AML-193 (cell line): ENCODE data around the gene PLEKHN1.

ENCODE experiments used
- DNase-seq, 2 experiments: peaks; one replicate each; lab custom pipeline; 2025; lab: John Stamatoyannopoulos, UW

The PLEKHN1 gene

DNA sequence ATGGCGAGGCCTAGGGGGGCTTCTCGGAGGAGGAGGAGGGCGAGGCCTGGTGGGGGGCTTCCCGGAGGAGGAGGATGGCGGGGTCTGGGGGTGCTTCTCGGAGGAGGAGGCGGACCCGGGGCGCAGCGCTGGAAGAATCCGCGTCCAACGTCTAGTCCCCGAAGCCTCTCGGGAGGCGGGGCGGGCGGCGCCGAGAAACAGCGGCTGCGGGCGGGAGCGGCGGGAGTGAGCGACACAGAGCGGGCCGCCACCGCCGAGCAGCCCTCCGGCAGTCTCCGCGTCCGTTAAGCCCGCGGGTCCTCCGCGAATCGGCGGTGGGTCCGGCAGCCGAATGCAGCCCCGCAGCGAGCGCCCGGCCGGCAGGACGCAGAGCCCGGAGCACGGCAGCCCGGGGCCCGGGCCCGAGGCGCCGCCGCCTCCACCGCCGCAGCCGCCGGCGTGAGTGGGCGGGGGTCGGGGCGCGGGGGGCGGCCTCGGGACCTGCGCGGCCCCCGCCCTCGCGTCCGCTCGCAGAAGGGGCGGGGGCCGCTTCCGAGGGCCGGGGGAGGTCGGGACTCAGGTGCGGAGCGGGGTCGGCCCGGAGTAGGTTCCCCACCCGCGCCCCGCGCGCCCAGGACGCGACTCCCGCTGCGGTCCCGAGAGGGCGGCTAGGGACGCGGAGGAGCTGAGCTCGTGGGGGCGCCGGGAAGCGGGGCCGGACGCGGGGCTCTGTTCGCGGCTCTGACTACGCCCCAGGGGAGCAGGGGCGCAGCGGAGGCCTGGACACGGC is 5.7 kb upstream of the PLEKHN1 start, which contains the start of gene KLHL17:
TSS of gene KLHL17 (plus strand) at position 222 of the 769 bp plus-strand sequence. CDS start at position 332, 110 bp downstream.
- peak; percentile 35 to 42 for DNase-seq

DNA sequence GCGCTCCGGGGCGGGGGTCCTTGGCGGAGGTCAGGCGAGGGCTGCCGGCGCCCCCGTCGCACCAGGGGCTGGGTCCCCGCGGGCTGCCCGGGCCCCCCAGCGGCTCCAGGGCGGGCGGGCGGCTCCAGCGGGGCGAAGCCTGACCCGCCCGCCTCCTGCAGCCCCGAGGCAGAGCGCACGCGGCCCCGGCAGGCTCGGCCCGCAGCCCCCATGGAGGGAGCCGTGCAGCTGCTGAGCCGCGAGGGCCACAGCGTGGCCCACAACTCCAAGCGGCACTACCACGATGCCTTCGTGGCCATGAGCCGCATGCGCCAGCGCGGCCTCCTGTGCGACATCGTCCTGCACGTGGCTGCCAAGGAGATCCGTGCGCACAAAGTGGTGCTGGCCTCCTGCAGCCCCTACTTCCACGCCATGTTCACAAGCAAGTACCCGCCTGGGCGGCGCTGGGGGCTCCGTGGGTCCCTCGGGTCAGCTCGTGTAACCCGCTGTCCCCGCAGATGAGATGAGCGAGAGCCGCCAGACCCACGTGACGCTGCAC is 5.1 kb upstream of the PLEKHN1 start:
- no peak for DNase-seq

DNA sequence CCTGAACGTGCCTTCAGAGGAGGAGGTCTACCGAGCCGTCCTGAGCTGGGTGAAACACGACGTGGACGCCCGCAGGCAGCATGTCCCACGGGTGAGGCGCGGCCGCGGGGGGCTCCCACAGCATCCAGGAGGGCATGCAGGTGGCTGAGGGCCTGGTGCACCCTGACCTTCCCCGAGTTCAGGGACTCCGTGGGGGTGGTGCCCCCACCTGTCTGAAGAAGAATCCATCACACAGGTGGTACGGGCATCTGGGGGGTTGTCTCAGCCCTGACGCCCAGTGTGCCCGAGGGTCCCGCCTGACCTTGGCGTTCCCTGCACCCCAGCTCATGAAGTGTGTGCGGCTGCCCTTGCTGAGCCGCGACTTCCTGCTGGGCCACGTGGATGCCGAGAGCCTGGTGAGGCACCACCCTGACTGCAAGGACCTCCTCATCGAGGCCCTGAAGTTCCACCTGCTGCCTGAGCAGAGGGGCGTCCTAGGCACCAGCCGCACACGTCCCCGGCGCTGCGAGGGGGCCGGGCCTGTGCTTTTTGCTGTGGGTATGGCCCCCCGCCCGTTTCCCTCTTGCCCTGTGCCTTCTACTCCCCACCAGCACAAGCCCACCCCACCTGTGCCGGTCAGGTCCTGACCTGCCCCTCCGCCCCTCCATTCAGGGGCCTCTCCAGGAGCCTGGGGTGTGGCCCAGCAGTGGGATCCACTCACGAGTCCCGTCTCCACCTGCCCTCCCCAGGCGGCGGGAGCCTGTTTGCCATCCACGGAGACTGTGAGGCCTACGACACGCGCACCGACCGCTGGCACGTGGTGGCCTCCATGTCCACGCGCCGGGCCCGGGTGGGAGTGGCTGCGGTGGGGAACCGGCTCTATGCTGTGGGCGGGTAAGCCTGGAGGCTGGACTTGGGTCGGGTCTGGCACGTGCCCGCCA is 3.6 kb upstream of the PLEKHN1 start:
- DNase-seq, result no peak

DNA sequence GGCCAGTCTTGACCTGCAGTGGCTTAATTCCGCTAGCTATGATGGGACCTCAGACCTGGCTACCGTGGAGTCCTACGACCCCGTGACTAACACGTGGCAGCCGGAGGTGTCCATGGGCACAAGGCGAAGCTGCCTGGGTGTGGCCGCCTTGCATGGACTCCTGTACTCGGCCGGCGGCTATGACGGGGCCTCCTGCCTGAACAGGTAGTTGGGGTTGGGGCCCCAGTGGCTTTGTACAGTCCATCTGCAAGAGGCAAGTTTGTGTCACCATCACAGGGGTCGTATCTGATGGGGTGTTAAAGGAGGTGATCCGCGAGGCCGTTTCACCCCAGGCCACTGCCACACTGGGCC is 3.0 kb upstream of the PLEKHN1 start:
- no peak for DNase-seq

DNA sequence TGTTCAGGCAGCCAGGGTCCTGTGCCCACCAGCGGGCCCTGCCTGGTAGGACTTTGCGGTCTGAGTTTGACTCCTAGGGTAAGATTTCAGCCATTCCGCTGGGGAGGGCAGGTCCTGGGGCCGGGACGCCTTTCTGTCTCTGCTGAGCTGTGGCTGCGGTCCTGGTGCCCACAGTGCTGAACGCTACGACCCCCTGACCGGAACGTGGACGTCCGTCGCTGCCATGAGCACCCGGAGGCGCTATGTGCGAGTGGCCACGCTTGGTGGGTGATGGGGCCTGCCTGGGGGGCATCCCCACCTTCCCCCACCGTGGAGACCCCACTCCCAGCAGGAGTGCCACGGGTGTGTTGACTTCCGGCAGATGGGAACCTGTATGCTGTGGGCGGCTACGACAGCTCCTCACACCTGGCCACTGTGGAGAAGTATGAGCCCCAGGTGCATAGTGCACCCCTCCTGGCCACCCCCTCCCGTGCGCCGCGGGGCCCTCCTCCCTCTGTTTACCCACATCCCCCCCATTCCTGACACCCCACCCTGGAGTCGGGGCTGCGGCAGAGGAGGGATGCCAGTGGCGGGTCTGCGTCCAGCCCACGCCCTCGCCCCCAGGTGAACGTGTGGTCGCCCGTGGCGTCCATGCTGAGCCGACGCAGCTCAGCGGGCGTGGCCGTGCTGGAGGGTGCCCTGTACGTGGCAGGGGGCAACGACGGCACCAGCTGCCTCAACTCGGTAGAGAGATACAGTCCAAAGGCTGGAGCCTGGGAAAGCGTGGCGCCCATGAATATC is 2.3 kb upstream of the PLEKHN1 start:
- DNase-seq, result no peak

DNA sequence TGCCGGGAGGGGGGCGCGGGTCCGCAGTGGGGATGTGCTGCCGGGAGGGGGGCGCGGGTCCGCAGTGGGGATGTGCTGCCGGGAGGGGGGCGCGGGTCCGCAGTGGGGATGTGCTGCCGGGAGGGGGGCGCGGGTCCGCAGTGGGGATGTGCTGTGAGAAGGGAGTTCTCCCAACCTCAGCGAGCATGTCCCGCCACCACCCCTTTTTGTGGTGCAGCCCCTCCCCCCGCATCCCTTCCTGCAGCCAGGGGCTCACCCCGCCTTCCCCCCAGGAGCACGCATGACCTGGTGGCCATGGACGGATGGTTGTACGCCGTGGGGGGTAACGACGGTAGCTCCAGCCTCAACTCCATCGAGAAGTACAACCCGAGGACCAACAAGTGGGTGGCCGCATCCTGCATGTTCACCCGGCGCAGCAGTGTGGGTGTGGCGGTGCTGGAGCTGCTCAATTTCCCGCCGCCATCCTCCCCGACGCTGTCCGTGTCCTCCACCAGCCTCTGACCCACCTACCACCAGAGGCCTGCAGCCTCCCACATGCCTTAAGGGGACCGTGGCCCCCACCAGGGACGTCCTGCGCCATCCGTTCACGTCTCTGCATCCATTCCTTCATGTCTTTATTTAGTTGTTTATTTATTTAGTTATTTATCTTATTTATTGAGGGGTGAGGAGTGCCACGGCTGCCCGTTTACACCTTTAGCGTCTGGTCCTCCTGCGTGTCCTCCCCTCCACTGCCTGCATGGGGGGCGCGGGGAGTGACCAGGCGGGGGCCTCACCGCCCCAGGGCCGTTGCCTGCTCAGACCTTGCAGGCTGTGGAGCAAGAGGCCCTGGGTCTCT is 1.4 kb upstream of the PLEKHN1 start:
- DNase-seq, result no peak

DNA sequence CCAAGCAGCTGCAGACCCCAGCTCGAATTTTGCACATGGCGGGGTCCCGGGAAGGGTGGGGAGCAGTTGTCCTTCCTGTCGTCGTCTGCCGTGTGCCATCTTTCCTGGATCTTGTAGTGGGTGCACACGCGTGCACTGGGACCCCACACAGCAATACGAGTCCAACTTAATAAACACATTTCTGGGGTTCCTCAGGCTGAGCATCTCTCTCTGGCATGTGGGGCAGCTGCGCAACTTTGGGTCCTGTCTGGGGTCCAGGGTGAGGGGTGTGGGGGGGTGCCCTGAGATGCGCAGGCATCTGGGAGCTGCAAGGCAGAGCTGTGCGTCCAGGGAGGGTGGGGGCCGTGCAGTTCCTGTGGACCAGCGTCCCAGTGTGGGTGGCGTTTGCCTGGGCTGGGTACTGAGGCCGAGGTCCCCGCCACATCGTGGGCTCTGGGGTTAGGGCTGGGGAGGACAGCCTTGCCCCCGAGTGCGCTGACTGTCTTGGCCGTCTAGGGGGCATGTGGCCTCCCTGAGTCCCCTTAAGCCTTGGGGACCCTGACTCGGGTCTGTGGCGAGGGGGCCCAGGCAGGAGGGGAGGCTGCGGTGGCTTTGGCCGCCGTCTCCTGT is 652 bp upstream of the PLEKHN1 start:
- no peak for DNase-seq

DNA sequence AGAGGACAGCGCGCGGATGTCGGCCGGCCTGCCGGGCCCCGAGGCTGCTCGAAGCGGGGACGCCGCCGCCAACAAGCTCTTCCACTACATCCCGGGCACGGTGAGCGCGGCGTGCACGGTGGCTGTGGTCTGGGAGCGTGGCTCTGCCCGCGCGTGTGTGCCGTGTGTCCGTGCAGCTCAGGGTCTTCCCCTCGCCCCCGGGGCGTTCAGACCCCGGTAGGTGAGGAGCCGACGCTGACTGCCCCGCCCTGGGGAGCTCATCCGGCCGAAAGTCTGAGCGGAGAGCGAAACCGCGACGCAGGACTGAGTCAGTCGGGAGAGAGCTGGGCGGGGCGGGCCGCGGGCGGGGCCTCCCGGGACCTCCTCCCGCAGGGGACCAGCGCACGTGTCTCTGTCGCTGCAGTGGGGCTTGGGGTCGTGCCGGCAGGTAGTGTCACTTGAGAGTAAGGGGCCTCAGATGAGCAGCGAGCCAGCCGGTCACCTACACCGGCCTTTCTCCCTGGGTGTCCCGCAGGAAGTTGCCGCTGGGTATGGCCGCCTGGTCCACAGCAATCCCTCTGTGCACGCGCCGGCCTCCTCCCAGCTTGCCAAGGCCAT is 520 bp downstream of the PLEKHN1 start:
- DNase-seq, result peak; percentile 36 to 41

DNA sequence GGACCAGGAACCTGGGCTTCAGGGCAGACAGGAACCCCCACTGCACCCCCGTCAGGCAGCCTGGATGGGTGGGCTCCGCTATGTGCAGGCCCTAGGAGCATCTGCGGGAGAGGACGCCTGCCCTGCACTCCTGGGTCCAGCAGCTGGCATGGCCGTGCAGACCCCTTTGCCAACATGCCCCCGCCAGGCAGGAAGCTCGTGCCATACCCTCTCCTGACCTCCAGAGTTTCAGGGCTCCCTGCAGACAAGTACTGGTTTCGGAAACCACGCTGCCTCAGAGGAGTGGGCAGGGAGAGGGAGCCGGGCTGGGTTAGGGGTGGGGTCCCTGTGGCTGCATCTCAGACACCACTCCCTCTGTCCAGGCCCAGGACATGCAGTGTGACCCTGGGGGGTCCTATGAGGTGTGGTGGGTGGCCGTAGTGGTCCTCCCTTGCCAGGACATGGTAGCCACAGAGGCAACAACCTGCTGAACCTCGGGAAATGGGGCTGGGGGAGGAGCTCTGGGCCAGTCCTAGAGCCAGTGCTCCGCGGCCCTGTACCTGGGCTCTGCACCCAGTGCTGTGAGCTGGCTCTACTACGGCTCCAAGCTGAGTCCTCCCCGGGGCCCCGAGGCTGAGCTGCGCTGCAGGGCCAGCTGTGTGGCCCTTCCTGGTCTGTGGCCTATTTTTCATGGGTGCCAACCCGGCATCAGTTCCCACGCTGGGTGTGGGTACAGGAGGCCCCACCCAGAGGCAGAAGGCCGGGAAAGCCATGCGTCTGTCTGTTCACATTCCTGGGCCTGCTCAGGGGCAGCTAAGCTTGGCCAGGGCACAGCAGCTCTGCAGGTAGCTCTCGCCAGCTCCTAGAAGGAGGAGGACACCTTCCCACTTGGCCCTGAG is 1.4 kb downstream of the PLEKHN1 start:
- no peak for DNase-seq

DNA sequence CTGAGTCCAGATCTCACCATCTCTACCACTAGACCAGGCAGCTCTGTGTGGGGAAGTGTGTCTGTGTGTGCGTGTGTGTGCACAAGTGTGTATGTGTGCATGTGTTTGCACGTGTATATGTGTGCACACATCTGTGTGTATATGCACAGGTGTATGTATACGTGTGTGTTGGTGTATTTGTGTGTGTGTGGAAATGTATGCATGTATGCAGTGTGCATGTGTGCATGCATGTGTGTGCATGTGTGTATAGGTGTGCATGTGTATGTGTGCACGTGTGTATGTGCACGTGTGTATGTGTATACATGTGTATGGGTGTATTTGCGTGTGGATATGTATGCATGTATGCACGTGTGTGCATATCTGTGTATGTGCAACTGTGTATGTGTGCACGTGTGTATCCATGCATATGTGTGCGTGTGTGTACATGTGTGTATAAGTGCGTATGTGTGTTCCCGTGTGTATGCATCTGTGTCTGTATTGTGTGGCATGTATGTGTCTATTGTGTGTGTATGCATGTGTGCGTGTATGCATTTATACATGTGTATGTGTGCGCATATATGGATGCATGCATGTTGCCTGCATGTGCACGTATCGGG is 3.1 kb downstream of the PLEKHN1 start:
- no peak for DNase-seq

DNA sequence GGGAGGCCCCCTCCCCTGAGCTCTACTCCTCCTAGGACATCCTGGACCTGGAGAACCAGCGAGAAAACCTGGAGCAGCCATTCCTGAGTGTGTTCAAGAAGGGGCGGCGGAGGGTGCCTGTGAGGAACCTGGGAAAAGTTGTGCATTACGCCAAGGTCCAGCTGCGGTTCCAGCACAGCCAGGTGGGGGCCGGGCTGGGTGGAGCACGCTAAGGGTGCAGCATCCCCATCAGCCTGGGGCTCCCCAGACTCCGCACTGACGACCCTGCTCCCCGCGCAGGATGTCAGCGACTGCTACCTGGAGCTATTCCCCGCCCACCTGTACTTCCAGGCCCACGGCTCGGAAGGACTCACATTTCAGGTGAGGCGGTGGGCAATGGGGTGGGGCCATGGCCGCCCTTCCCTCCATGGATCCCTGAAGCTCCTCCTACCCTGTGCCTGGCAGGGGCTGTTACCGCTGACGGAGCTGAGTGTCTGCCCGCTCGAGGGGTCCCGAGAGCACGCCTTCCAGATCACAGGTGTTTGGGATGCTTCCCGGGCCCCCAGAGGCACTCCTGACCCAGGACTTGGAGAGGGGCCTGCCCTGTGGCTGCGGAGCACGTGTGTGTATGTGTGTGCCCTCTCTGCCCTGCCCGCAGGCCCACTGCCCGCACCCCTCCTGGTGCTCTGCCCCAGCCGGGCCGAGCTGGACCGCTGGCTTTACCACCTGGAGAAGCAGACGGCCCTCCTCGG is 4.1 kb downstream of the PLEKHN1 start:
- DNase-seq, result no peak

DNA sequence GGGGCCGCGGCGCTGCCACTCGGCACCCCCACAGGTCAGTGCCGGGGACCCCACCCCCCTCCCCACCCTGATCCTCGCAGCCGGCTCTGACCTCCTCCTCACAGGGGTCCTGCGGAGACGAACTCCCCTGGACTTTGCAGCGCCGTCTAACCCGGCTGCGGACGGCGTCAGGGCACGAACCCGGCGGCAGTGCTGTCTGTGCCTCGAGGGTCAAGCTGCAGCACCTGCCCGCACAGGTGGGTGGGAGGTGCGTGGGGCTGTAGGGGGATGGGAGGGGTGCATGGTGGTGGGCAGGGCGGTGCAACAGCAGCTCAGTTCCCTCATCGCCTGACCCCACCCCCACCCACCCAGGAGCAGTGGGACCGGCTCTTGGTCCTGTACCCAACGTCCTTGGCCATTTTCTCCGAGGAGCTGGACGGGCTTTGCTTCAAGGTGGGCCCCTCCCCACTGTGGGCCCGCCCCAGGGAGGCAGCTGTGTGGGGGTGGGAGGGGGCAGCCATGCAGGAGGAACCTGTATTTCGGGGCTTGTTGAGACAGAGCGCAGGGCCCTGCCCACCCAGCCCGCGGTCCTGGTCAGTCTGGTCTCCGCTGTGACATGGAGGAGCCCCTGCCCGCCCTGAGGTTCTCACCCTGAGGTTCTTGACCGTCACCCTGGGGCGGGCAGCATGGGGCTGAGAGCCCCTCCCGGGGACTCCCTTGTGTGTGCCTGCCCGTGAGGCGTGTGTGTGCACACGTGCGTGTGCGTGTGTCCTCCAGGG is 4.9 kb downstream of the PLEKHN1 start:
- no peak for DNase-seq

DNA sequence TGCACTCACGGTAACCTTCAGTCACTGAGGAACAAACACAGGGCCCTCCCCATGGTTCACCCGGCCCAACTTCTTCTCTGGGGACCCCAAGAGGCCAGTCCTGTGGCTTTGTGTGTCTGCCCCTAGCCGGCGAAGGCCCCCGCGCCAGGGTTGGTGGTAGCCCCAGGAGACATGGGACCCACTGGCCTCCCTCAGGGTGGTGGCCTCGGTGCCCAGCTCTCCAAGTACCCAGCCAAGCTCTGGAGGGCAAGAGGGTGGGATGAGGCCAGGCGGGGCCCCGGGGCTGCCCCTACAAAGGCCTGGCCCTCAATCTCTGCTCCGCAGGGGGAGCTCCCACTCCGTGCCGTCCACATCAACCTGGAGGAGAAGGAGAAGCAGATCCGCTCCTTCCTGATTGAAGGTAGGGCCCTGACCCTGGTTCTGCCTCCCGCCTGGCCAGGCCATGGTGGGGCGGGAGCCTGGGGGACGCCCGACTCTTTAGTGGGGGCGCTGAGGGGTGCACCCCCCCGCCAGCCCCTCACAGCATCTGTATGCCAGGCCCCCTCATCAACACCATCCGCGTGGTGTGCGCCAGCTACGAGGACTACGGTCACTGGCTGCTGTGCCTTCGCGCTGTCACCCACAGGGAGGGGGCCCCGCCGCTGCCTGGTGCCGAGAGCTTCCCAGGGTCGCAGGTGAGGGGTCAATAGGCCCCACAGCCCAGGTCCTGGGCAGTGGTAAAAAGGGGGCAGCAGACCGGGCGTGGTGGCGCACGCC is 5.6 kb downstream of the PLEKHN1 start:
- no peak for DNase-seq

DNA sequence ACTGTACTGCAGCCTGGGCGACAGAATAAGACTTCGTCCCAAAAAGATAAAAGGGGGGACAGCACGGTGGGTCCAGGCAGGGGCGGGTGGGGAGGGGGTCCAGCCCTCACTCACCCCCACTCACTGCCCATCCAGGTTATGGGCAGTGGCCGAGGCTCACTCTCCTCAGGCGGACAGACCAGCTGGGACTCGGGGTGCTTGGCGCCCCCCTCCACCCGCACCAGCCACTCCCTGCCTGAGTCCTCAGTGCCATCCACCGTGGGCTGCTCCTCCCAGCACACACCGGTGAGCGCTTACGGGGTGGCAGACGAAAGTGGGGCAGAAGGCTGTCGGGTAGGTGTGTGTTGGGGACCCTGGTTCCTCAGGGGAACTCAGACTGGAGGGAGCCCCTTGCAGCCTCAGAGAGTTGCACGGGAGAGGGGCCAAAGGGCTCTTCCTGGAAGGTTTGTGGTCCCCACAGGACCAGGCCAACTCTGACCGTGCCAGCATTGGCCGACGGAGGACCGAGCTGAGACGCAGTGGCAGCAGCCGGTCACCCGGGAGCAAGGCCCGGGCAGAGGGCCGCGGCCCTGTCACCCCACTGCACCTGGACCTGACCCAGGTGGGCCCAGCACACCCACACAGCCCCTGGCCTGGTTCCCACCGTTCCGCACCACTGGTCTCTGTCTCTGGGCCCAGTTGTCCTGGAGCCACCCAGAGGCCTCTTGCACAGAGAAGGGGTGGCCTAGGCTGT is 6.6 kb downstream of the PLEKHN1 start:
- no peak for DNase-seq

DNA sequence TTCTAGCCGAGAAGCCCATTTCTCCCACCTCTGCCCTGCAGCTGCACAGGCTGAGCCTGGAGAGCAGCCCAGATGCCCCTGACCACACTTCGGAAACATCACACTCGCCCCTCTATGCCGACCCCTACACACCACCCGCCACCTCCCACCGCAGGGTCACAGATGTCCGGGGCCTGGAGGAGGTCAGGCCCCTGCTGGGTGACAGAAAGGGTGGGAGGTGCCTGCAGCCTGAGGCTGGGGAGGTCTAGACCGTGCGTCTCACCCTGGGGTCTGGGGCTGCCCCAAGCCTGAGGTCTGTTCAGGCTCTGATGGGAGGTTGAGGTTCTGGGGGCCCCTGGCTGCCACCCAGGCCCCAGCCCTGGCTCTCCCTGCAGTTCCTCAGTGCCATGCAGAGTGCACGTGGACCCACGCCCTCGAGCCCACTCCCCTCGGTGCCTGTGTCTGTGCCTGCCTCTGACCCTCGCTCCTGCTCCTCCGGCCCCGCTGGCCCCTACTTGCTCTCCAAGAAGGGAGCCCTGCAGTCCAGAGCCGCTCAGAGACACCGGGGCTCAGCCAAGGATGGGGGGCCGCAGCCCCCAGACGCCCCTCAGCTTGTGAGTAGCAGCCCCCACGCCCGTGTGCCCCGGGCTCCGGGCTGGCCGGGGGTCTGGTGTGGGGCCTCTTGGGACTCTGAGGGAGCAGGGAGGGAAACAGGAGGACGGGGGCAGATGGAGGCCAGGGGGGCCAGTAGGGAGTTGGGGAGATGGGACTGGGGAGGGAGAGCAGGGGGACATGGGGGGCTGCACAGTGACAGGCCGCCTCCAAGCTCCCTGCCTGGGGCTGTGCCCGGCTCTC is 7.4 kb downstream of the PLEKHN1 start:
- no peak for DNase-seq
